Neural cell (in vitro differentiated cells): ENCODE data around the gene TPRG1L. TPM values are rescaled to one million over a fixed set of nuclear protein-coding genes. Genes with fewer than 3 reads are reported as not detected.

ENCODE experiments used
- H2AFZ ChIP-seq: fragments of 200-600, 300-800 bp; sonication (generic), shearing (Covaris generic); 2 replicates; pipeline ENCODE4 v1.6.0; 2014; ENCODE audit warnings: low read depth, mild to moderate bottlenecking, antibody characterized with exemption, low read length, moderate library complexity
- H3F3A ChIP-seq: fragments of 200-600 bp; shearing (Covaris generic); 2 replicates; pipeline ENCODE4 v1.6.1; 2016; ENCODE audit warnings: mild to moderate bottlenecking, moderate library complexity, mixed read lengths, antibody characterized with exemption, low read length; ENCODE audit not compliant: insufficient read depth, poor library complexity, severe bottlenecking
- H3K27ac ChIP-seq: fragments of 200-600, 300-800 bp; sonication (generic), shearing (Covaris generic); 2 replicates; pipeline ENCODE4 v1.5.1; 2014; ENCODE audit warnings: mild to moderate bottlenecking, low read length, moderate library complexity
- H3K27me3 ChIP-seq: fragments of 300-800, 200-600 bp; sonication (generic), shearing (Covaris generic); 2 replicates; pipeline ENCODE4 v1.6.0; 2014; ENCODE audit warnings: mild to moderate bottlenecking, low read depth, low read length, moderate library complexity; ENCODE audit not compliant: insufficient read depth
- H3K36me3 ChIP-seq: fragments of 300-800, 200-600 bp; sonication (generic), shearing (Covaris generic); 2 replicates; pipeline ENCODE4 v1.5.1; 2014; ENCODE audit warnings: mild to moderate bottlenecking, antibody characterized with exemption, low read length, moderate library complexity; ENCODE audit not compliant: insufficient read depth
- H3K4me2 ChIP-seq: fragments of 300-800, 200-600 bp; sonication (generic), shearing (Covaris generic); 2 replicates; pipeline ENCODE4 v1.6.0; 2014; ENCODE audit warnings: mild to moderate bottlenecking, low read length
- H3K4me3 ChIP-seq: fragments of 300-800, 200-600 bp; sonication (generic), shearing (Covaris generic); 2 replicates; pipeline ENCODE4 v1.5.1; 2014; ENCODE audit warnings: mild to moderate bottlenecking, low read length, moderate library complexity
- H3K79me2 ChIP-seq: fragments of 200-600 bp; shearing (Covaris generic); replicated peaks from 2 replicates; pipeline ENCODE4 v1.6.0; 2014; ENCODE audit warnings: mild to moderate bottlenecking, low read length, moderate library complexity; ENCODE audit not compliant: insufficient read depth
- H3K9ac ChIP-seq: fragments of 300-800, 200-600 bp; sonication (generic), shearing (Covaris generic); 2 replicates; pipeline ENCODE4 v1.6.1; 2016; ENCODE audit warnings: mild to moderate bottlenecking, low read length, mixed read lengths
- H3K9me2 ChIP-seq: fragments of 200-600 bp; shearing (Covaris generic); 2 replicates; pipeline ENCODE4 v1.6.1; 2016; ENCODE audit warnings: mild to moderate bottlenecking, low read length, mixed read lengths; ENCODE audit not compliant: insufficient read depth
- H3K9me3 ChIP-seq: fragments of 200-600, 300-800 bp; sonication (generic), shearing (Covaris generic); 2 replicates; pipeline ENCODE4 v1.6.1; 2016; ENCODE audit warnings: mild to moderate bottlenecking, mixed run types, low read length, moderate library complexity, mixed read lengths
- H4K20me1 ChIP-seq: fragments of 200-600 bp; shearing (Covaris generic); 2 replicates; pipeline ENCODE4 v1.6.1; 2016; ENCODE audit warnings: mild to moderate bottlenecking, mixed run types; ENCODE audit not compliant: insufficient read depth
- EP300 ChIP-seq: fragments of 450-650 bp; conservative IDR thresholded peaks from 2 replicates; pipeline ENCODE4 v1.6.1; 2014; ENCODE audit warnings: antibody characterized with exemption, mild to moderate bottlenecking, moderate library complexity; ENCODE audit not compliant: poor library complexity, severe bottlenecking
- EZH2 ChIP-seq: fragments of 200-600, 300-800 bp; shearing (Covaris generic), sonication (generic); IDR thresholded peaks from 2 replicates; pipeline ENCODE4 v1.6.1; 2014; ENCODE audit warnings: antibody characterized with exemption, low read length, borderline replicate concordance, mild to moderate bottlenecking; ENCODE audit not compliant: insufficient read depth, poor library complexity, severe bottlenecking
- MXI1 ChIP-seq: fragments of 450-650 bp; conservative IDR thresholded peaks from 2 replicates; pipeline ENCODE4 v1.6.1; 2014; ENCODE audit warnings: antibody characterized with exemption, mild to moderate bottlenecking; ENCODE audit not compliant: poor library complexity, severe bottlenecking
- POLR2AphosphoS5 ChIP-seq: IDR thresholded peaks from 2 replicates; pipeline ENCODE4 v1.6.1; 2012
- RAD21 ChIP-seq: fragments of 450-650 bp; conservative IDR thresholded peaks from 2 replicates; pipeline ENCODE4 v1.6.1; 2014; ENCODE audit warnings: antibody characterized with exemption, mild to moderate bottlenecking, moderate library complexity
- SMC3 ChIP-seq: fragments of 450-650 bp; conservative IDR thresholded peaks from 2 replicates; pipeline ENCODE4 v1.6.1; 2014; ENCODE audit warnings: antibody characterized with exemption, mild to moderate bottlenecking, moderate library complexity; ENCODE audit not compliant: poor library complexity
- TAF1 ChIP-seq: IDR thresholded peaks from 2 replicates; pipeline ENCODE4 v1.6.1; 2012; ENCODE audit warnings: low read depth
- polyA plus RNA-seq: library from polyadenylated mRNA; depleted of rRNA; stranded (reverse); fragments of >200 nt; gene quantifications from 2 replicates; pipeline ENCODE4 v1.2.3, GENCODE V29; 2014
- TF ChIP-seq, protein P1 (sequence below): IDR thresholded peaks from 2 replicates; pipeline ENCODE4 v1.6.1; 2012; ENCODE audit warnings: borderline replicate concordance
- TF ChIP-seq, protein P2 (sequence below): fragments of 450-650 bp; IDR thresholded peaks from 2 replicates; pipeline ENCODE4 v1.5.1; 2014; ENCODE audit warnings: antibody characterized with exemption, mild to moderate bottlenecking, moderate library complexity; ENCODE audit not compliant: poor library complexity, severe bottlenecking

The TPRG1L gene
- polyA plus RNA-seq, 1 donor from 2014 or later = 22.4 TPM

DNA sequence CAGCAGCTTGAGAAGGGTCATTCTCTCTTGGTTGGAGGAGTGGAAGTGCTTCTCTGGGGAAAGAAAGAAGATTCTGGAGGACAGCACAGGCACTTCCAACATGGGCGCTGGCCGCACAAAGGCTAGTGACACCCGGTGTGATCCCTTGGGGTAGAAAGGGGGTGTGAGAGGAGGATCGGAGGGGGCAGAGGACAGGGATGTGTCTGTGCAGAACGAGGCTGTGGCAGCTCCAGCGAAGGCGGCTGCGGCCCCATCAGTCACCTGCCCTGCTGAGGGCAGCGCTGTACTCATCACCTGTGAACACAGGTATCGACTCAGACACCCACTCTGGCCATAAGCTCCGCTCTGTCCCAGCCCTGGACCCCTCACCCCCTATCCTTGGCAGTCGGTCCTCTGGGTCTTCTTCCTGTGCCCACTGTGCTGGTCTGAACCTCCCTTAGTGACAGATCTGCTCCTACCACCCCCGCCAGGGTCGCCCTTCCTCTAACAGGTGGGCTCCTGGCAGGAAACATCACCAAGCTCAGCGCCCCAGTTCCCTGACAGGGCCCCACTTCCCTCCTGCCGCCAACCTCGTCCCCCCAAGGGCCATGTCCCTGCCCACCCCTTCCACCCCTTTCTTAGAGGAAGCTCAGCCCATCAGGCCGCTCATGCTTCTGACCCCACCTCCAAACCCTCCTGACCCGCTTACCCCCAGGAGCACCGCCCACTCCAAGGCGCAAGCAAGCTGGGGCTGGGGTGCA is 47.6 kb downstream of the TPRG1L start:
- H3K4me3 ChIP-seq = no peak overlapping the region
- no peak for TF ChIP-seq RAD21
- no peak for TF ChIP-seq MXI1
- no peak for TF ChIP-seq EZH2
- no peak overlapping the region for H3K9ac ChIP-seq
- H3K27ac ChIP-seq = no peak overlapping the region
- no peak overlapping the region for H2AFZ ChIP-seq
- H3K27me3 ChIP-seq = no peaks in the 10 kb centered on the region
- no peaks in the 10 kb centered on the region for H3K9me2 ChIP-seq
- no peaks in the 10 kb centered on the region for H3K79me2 ChIP-seq
- no peaks in the 10 kb centered on the region for H3K9me3 ChIP-seq
- H3F3A ChIP-seq = no peaks in the 10 kb centered on the region
- H3K4me2 ChIP-seq = no peak overlapping the region
- H3K36me3 ChIP-seq = no peaks in the 10 kb centered on the region
- H4K20me1 ChIP-seq = no peaks in the 10 kb centered on the region

DNA sequence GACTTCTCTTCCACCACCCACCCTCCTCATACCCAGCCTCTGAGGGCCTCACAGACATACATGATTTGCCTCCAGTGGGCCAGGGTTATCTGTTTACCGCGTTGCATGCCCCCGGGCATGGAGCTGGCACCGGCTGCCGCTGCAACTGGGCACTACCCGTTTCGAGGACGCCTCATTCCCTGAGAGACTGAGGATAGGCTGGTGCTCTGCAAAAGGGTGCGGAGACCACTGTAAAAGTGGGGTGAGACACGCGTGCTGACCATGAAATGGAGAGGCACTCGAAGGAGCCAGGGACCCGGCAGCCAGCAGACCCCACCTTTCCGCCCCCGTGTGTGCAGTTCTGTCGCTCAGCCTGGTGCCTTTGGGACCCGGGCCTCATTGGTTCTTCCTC is 48.2 kb downstream of the TPRG1L start:
- Histone ChIP-seq H3F3A (no peaks in the 10 kb centered on the region), H3K36me3 (no peaks in the 10 kb centered on the region), H3K27me3 (no peaks in the 10 kb centered on the region), H4K20me1 (no peaks in the 10 kb centered on the region), H3K4me3 (no peak overlapping the region), H3K27ac (no peak overlapping the region), H3K9me2 (no peaks in the 10 kb centered on the region), H2AFZ (no peak overlapping the region), H3K79me2 (no peaks in the 10 kb centered on the region), H3K9me3 (no peaks in the 10 kb centered on the region), H3K9ac (no peak overlapping the region), H3K4me2 (no peak overlapping the region)
- TF ChIP-seq MXI1 (no peak), RAD21 (no peak), SMC3 (no peak), EP300 (no peak), EZH2 (no peak), TAF1 (no peak), POLR2AphosphoS5 (no peak)
- TF ChIP-seq, protein P1, sequence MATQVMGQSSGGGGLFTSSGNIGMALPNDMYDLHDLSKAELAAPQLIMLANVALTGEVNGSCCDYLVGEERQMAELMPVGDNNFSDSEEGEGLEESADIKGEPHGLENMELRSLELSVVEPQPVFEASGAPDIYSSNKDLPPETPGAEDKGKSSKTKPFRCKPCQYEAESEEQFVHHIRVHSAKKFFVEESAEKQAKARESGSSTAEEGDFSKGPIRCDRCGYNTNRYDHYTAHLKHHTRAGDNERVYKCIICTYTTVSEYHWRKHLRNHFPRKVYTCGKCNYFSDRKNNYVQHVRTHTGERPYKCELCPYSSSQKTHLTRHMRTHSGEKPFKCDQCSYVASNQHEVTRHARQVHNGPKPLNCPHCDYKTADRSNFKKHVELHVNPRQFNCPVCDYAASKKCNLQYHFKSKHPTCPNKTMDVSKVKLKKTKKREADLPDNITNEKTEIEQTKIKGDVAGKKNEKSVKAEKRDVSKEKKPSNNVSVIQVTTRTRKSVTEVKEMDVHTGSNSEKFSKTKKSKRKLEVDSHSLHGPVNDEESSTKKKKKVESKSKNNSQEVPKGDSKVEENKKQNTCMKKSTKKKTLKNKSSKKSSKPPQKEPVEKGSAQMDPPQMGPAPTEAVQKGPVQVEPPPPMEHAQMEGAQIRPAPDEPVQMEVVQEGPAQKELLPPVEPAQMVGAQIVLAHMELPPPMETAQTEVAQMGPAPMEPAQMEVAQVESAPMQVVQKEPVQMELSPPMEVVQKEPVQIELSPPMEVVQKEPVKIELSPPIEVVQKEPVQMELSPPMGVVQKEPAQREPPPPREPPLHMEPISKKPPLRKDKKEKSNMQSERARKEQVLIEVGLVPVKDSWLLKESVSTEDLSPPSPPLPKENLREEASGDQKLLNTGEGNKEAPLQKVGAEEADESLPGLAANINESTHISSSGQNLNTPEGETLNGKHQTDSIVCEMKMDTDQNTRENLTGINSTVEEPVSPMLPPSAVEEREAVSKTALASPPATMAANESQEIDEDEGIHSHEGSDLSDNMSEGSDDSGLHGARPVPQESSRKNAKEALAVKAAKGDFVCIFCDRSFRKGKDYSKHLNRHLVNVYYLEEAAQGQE = no peak
- TF ChIP-seq, protein P2, sequence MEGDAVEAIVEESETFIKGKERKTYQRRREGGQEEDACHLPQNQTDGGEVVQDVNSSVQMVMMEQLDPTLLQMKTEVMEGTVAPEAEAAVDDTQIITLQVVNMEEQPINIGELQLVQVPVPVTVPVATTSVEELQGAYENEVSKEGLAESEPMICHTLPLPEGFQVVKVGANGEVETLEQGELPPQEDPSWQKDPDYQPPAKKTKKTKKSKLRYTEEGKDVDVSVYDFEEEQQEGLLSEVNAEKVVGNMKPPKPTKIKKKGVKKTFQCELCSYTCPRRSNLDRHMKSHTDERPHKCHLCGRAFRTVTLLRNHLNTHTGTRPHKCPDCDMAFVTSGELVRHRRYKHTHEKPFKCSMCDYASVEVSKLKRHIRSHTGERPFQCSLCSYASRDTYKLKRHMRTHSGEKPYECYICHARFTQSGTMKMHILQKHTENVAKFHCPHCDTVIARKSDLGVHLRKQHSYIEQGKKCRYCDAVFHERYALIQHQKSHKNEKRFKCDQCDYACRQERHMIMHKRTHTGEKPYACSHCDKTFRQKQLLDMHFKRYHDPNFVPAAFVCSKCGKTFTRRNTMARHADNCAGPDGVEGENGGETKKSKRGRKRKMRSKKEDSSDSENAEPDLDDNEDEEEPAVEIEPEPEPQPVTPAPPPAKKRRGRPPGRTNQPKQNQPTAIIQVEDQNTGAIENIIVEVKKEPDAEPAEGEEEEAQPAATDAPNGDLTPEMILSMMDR = no peak
